Measurements from ENCODE around the gene GABRG2.

GABRG2 gene

GRCh38 chr5:162139190-162139589 is 71.6 kb downstream of the GABRG2 start:
- H3K79me2 ChIP-seq (ENCODE audit: low read length): no peaks in the 10 kb centered on the region
- H3K9me3 ChIP-seq (replicated peaks; ENCODE audit: insufficient read depth, low read length): no peaks in the 10 kb centered on the region
- H3F3A ChIP-seq (ENCODE audit: insufficient read depth, low read length): no peaks in the 10 kb centered on the region
- no peak overlapping the region for H2AFZ ChIP-seq (ENCODE audit: low read length)
- TF ChIP-seq CTCF (IDR thresholded peaks at IDR 0.05; ENCODE audit: low read length): no peak
- TF ChIP-seq EZH2phosphoT487 (IDR thresholded peaks at IDR 0.05; ENCODE audit: low read length): no peak
- TF ChIP-seq EZH2 (optimal IDR thresholded peaks at IDR 0.05; ENCODE audit: low read depth, low read length): no peak
- H3K4me3 ChIP-seq (ENCODE audit: low read length): no peak overlapping the region
- H3K9me2 ChIP-seq (replicated peaks; ENCODE audit: insufficient read depth, low read length): no peaks in the 10 kb centered on the region
- H3K27me3 ChIP-seq (replicated peaks; ENCODE audit: insufficient read depth, low read length): no peaks in the 10 kb centered on the region
- no peak overlapping the region for H3K9ac ChIP-seq (ENCODE audit: low read length)
- no peaks in the 10 kb centered on the region for H3K4me1 ChIP-seq (ENCODE audit: low read length)
- H3K36me3 ChIP-seq (replicated peaks; ENCODE audit: insufficient read depth, low read length): no peaks in the 10 kb centered on the region
- H3K27ac ChIP-seq (ENCODE audit: low read length): no peak overlapping the region
- DNase-seq: no peak
- no peaks in the 10 kb centered on the region for H4K20me1 ChIP-seq (ENCODE audit: insufficient read depth, low read length)
- no peak overlapping the region for H3K4me2 ChIP-seq (ENCODE audit: low read depth, low read length)

GRCh38 chr5:162154242-162154641 is 86.7 kb downstream of the GABRG2 start:
- no peak overlapping the region for H3K27ac ChIP-seq (ENCODE audit: low read length)
- no peak overlapping the region for H3K4me3 ChIP-seq (ENCODE audit: low read length)
- H3K9me3 ChIP-seq (replicated peaks; ENCODE audit: insufficient read depth, low read length): no peaks in the 10 kb centered on the region
- H3K4me1 ChIP-seq (ENCODE audit: low read length): no peaks in the 10 kb centered on the region
- H3F3A ChIP-seq (ENCODE audit: insufficient read depth, low read length): no peaks in the 10 kb centered on the region
- H2AFZ ChIP-seq (ENCODE audit: low read length): no peak overlapping the region
- no peaks in the 10 kb centered on the region for H3K27me3 ChIP-seq (replicated peaks; ENCODE audit: insufficient read depth, low read length)
- 0 out of 2 replicates have a peak, but pooled peaks cover 2% of the 10 kb centered on the region for H3K9me2 ChIP-seq (replicated peaks; ENCODE audit: insufficient read depth, low read length)
- no peaks in the 10 kb centered on the region for H3K79me2 ChIP-seq (ENCODE audit: low read length)
- no peak for DNase-seq
- H3K4me2 ChIP-seq (ENCODE audit: low read depth, low read length): no peak overlapping the region
- H3K9ac ChIP-seq (ENCODE audit: low read length): no peak overlapping the region
- no peaks in the 10 kb centered on the region for H4K20me1 ChIP-seq (ENCODE audit: insufficient read depth, low read length)
- H3K36me3 ChIP-seq (replicated peaks; ENCODE audit: insufficient read depth, low read length): no peaks in the 10 kb centered on the region
- TF ChIP-seq EZH2 (optimal IDR thresholded peaks at IDR 0.05; ENCODE audit: low read depth, low read length) (no peak), EZH2phosphoT487 (IDR thresholded peaks at IDR 0.05; ENCODE audit: low read length) (no peak), CTCF (IDR thresholded peaks at IDR 0.05; ENCODE audit: low read length) (no peak)

GRCh38 chr5:162160401-162160800 is 92.8 kb downstream of the GABRG2 start:
- Histone ChIP-seq H3K27me3 (replicated peaks; ENCODE audit: insufficient read depth, low read length) (no peaks in the 10 kb centered on the region), H3K4me1 (ENCODE audit: low read length) (peaks cover 9% of the 10 kb centered on the region), H3K9me2 (replicated peaks; ENCODE audit: insufficient read depth, low read length) (0 out of 2 replicates have a peak, but pooled peaks cover 2% of the 10 kb centered on the region), H2AFZ (ENCODE audit: low read length) (no peak overlapping the region), H3F3A (ENCODE audit: insufficient read depth, low read length) (no peaks in the 10 kb centered on the region), H3K9ac (ENCODE audit: low read length) (no peak overlapping the region), H3K36me3 (replicated peaks; ENCODE audit: insufficient read depth, low read length) (no peaks in the 10 kb centered on the region), H3K79me2 (ENCODE audit: low read length) (no peaks in the 10 kb centered on the region), H3K27ac (ENCODE audit: low read length) (no peak overlapping the region), H3K4me3 (ENCODE audit: low read length) (no peak overlapping the region), H3K4me2 (ENCODE audit: low read depth, low read length) (peak overlapping the region; percentile 21; the same call in 1 of the 2 replicates), H4K20me1 (ENCODE audit: insufficient read depth, low read length) (no peaks in the 10 kb centered on the region), H3K9me3 (replicated peaks; ENCODE audit: insufficient read depth, low read length) (no peaks in the 10 kb centered on the region)
- TF ChIP-seq EZH2 (optimal IDR thresholded peaks at IDR 0.05; ENCODE audit: low read depth, low read length) (no peak), CTCF (IDR thresholded peaks at IDR 0.05; ENCODE audit: low read length) (no peak), EZH2phosphoT487 (IDR thresholded peaks at IDR 0.05; ENCODE audit: low read length) (no peak)
- peak; percentile 28 for DNase-seq
